GF-D8 (cell line): ENCODE results near the gene BBS9.

Experiments used
- DNase-seq: peaks from one replicate; lab custom pipeline; 2025; lab: John Stamatoyannopoulos, UW

BBS9 gene

DNA sequence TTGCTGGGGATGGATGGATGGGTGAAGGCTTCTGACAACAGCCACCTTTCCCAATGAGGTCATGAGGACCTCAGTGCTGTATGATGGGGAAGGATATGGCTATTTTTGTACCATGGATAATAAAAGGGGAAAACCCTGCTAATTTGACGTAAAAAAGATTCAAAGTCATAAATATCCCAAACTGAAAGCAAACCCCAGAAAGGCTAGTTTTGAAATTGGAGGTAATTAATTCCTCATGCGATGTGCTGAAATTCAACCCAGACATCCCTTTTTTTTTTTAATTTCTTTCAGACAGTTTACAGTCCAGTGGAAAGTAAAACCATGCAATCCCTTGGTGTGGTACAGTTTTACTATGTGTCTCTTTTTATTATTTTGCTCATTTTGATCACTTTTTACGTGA is 521.5 kb downstream of the BBS9 start:
- DNase-seq: no peak

DNA sequence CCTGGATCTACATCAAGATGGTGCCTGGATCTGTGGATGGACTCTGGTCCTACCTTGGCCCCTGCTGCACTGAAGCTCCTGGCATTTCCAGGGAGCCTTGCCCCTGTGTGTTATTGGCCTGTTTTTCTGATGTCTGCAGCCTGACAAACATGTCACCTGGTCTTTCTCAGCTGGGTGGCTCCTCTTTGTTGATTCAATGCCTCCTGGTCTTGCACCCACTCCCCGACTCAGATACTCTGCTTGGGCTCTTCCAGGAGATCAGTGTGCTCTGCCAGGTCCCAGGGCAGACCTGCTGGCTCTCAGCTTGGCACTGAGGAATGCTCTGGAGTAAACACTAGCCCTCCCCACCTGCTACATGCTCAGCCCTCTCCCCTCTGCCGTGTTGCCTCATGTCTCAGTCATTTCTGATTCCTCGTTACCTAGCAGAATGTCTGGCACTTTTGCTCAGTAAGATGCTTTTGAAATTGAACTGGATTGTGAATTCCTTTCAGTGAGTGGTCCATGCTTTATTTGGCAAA is 522.7 kb downstream of the BBS9 start:
- no peak for DNase-seq

DNA sequence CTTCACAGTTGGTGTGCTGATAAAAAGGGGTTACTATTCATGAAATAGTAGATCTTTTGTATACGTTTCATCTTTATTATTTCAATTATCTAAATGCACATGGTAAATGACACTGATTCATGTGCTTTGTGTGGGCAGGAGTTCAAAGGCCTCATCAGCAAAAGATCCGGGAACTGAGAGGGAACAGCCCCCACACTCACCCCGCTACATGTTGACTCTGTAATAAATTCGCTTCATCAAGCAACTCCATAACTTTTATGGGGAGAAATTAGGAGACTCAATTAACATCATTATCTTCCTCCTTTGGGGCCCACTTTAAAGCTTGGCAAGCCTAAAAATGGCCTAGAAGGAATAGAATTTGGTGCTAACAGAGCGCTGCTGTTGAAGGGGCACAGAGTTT is 525.3 kb downstream of the BBS9 start:
- no peak for DNase-seq
